Upper lobe of left lung (tissue), 6 donors: Measurements from ENCODE around the gene TMEM132D. TPM values are rescaled to one million over a fixed set of nuclear protein-coding genes. Genes with fewer than 3 reads are reported as not detected.

ENCODE experiments used
- ATAC-seq, 2 donors: fragments of 200-7000 bp; cut with Tn5 transposase; one replicate each; pipeline ENCODE4 v1.9.1; 2022; ENCODE audit warnings: mild to moderate bottlenecking in 2 of 2, moderate library complexity in 2 of 2; ENCODE audit not compliant: low FRiP score in 2 of 2
- DNase-seq, 2 donors: peaks; one replicate each; pipeline ENCODE4 v3.0.0-alpha.2; 2019 to 2020
- H3K27ac ChIP-seq, 4 donors: fragments of 200-600 bp; sonication (generic); one replicate each; pipeline ENCODE4 v1.5.1; 2016 to 2019
- H3K27me3 ChIP-seq, 4 donors: fragments of 200-600 bp; sonication (generic); one replicate each; pipeline ENCODE4 v1.5.1; 2017 to 2019
- H3K36me3 ChIP-seq, 4 donors: fragments of 200-600 bp; sonication (generic); one replicate each; pipeline ENCODE4 v1.5.1; 2016 to 2019
- H3K4me1 ChIP-seq, 4 donors: fragments of 200-600 bp; sonication (generic); one replicate each; pipeline ENCODE4 v1.5.1; 2018 to 2019
- H3K4me3 ChIP-seq, 4 donors: fragments of 200-600 bp; sonication (generic); one replicate each; pipeline ENCODE4 v1.5.1; 2017 to 2019; ENCODE audit warnings: mild to moderate bottlenecking in 2 of 4, moderate library complexity in 1 of 4
- H3K9me3 ChIP-seq, 4 donors: fragments of 200-600 bp; sonication (generic); one replicate each; pipeline ENCODE4 v1.5.1; 2018 to 2019
- EP300 ChIP-seq, 4 donors: sonication (generic); formaldehyde crosslinking; IDR thresholded peaks; one replicate each; pipeline ENCODE4 v1.5.1; 2017; ENCODE audit warnings: antibody characterized with exemption in 4 of 4, control low read depth in 2 of 4
- POLR2A ChIP-seq, 4 donors: fragments of 450-650 bp; IDR thresholded peaks; one replicate each; pipeline ENCODE4 v1.5.1; 2016 to 2017; ENCODE audit warnings: antibody characterized with exemption in 4 of 4, mild to moderate bottlenecking in 2 of 4
- POLR2AphosphoS5 ChIP-seq, 2 donors: sonication (generic); formaldehyde crosslinking; IDR thresholded peaks; one replicate each; pipeline ENCODE4 v1.5.1; 2017; ENCODE audit warnings: antibody characterized with exemption in 2 of 2
- WGBS, 2 donors: methylation state at CpG; one replicate each; pipeline ENCODE4 v1.1.5; 2017 to 2018; 5-methylcytosine and 5-hydroxymethylcytosine counted together
- total RNA-seq, 6 donors: library from RNA; depleted of rRNA in 4 of 6; stranded (reverse); fragments of >200 nt in 4 of 6; gene quantifications; one replicate each; pipeline versions ENCODE4 v1.1.0 to v1.2.1, GENCODE V29; 2016 to 2021
- TF ChIP-seq, protein P1 (sequence below), 6 experiments: fragments of 450-650 bp in 4 of 6; fragments of 200-600 bp in 2 of 6; sonication (generic) in 2 of 6; IDR thresholded peaks; one replicate each; pipeline ENCODE4 v1.5.1; 2016 to 2019; ENCODE audit warnings: antibody characterized with exemption in 6 of 6
- donor health status: DM: no; HTN: no; CAD: no; lungs with moderate emphysema.
- donor health status: DM: no; HTN: yes; CAD: no; lungs with severe emphysema.

TMEM132D gene
- total RNA-seq, 6 donors from 2014 or later: 0.30 to 1.0 (median 0.79) TPM; not detected in 1

DNA sequence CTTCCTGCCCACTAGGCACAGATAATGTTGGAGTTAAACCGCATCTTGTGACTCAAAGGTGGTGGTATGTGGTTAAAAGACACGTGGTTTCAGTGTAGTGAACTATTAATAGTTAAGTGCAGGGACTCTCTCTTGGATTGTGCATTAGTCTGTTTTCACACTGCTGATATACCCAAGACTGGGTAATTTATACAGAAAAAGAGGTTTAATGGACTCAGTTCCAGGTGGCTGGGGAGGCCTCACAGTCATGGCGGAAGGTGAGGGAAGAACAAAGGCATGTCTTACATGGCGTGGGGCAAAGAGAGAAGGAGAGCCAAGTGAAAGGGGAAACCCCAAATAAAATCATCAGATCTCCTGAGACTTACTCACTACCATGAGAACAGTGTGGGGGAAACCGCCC lies 688.3 kb downstream of the TMEM132D start:
- H3K4me3 ChIP-seq: no peak overlapping the region
- ATAC-seq: no peak
- DNase-seq: no peak
- TF ChIP-seq, protein P1, sequence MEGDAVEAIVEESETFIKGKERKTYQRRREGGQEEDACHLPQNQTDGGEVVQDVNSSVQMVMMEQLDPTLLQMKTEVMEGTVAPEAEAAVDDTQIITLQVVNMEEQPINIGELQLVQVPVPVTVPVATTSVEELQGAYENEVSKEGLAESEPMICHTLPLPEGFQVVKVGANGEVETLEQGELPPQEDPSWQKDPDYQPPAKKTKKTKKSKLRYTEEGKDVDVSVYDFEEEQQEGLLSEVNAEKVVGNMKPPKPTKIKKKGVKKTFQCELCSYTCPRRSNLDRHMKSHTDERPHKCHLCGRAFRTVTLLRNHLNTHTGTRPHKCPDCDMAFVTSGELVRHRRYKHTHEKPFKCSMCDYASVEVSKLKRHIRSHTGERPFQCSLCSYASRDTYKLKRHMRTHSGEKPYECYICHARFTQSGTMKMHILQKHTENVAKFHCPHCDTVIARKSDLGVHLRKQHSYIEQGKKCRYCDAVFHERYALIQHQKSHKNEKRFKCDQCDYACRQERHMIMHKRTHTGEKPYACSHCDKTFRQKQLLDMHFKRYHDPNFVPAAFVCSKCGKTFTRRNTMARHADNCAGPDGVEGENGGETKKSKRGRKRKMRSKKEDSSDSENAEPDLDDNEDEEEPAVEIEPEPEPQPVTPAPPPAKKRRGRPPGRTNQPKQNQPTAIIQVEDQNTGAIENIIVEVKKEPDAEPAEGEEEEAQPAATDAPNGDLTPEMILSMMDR (IDR thresholded peaks at IDR 0.05): no peak
- no peak for TF ChIP-seq POLR2A (IDR thresholded peaks at IDR 0.05)
- TF ChIP-seq POLR2AphosphoS5 (IDR thresholded peaks at IDR 0.05): no peak
- H3K27ac ChIP-seq: no peak overlapping the region
- no peaks in the 10 kb centered on the region for H3K4me1 ChIP-seq
- no peaks in the 10 kb centered on the region for H3K36me3 ChIP-seq
- no peaks in the 10 kb centered on the region for H3K27me3 ChIP-seq
- peaks cover 0 to 5% (median 0%) of the 10 kb centered on the region in 4 donors for H3K9me3 ChIP-seq
- 89% methylated on average over 5 of the region's 5 CpGs for WGBS, 2 donors

DNA sequence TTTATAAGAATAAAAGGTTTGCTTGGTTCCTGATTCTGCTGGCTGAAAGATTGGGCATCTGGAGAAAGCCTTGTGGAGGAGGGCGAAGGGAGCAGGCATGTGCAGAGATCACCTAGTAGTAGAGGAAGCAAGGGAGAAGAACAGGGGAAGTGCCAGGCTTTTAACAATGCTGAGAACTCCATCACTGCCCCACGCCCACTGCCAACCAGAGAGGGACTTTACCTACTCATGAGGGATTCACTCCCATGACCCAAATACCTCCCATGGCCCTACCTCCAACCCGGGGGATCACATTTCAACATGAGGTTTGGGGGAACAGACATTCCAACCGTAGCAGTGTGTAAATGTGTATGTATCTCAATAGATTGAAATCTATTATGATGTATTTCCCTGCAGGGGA lies 690.3 kb downstream of the TMEM132D start:
- WGBS, 2 donors: 75 to 82% methylated on average over 4 of the region's 4 CpGs
- Histone ChIP-seq H3K27ac (no peak overlapping the region), H3K4me3 (no peak overlapping the region), H3K36me3 (no peaks in the 10 kb centered on the region), H3K4me1 (no peaks in the 10 kb centered on the region), H3K9me3 (peaks cover 0 to 5% (median 0%) of the 10 kb centered on the region in 4 donors), H3K27me3 (no peaks in the 10 kb centered on the region)
- ATAC-seq (no peak), DNase-seq (no peak)
- TF ChIP-seq POLR2AphosphoS5 (IDR thresholded peaks at IDR 0.05): no peak
- TF ChIP-seq, protein P1 (IDR thresholded peaks at IDR 0.05): no peak
- TF ChIP-seq EP300 (IDR thresholded peaks at IDR 0.05): no peak
- TF ChIP-seq POLR2A (IDR thresholded peaks at IDR 0.05): no peak

DNA sequence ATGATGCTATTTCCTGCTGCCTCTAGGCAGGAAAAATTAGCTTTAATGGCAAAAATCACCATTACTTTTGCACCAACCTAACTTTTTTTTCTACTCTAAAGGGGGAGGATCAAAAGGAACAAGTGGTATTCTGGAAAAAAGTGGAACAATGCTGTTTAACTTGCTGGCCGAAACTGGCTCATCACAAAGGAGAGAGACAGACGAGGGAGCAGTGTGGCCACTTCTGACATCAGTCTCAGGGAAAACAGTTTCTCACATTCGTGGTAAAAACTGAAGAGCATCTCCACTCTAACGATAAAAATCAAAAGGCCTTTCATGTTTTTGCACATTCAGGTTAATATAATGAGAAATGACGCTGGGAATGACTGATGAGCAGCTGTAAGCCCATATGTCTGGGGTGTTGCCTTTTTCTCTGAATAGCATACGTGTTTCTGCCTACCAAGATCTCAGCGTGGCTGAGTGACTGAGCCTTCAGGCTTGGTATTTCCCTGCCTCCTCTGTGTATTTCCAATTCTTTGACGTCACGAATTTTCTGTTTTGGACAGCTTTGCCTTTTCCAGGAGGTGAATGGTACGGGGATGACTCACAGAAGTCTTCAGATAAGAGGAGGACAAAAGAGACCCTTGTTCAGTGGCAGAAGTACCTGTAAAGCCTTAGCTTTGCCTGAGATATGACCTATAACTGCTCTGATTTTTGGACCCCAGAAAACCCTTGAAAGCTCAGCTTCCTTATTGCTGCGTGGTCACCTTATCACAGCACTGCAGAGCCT lies 691.8 kb downstream of the TMEM132D start:
- WGBS, 2 donors: 62 to 63% methylated on average over 11 of the region's 11 CpGs
- Histone ChIP-seq H3K27ac (no peak overlapping the region), H3K9me3 (no peaks in the 10 kb centered on the region), H3K27me3 (no peaks in the 10 kb centered on the region), H3K36me3 (no peaks in the 10 kb centered on the region), H3K4me1 (no peaks in the 10 kb centered on the region), H3K4me3 (no peak overlapping the region)
- ATAC-seq (no peak), DNase-seq (no peak)
- TF ChIP-seq EP300 (IDR thresholded peaks at IDR 0.05): no peak
- TF ChIP-seq, protein P1 (IDR thresholded peaks at IDR 0.05): no peak
- TF ChIP-seq POLR2A (IDR thresholded peaks at IDR 0.05): no peak
- TF ChIP-seq POLR2AphosphoS5 (IDR thresholded peaks at IDR 0.05): no peak

DNA sequence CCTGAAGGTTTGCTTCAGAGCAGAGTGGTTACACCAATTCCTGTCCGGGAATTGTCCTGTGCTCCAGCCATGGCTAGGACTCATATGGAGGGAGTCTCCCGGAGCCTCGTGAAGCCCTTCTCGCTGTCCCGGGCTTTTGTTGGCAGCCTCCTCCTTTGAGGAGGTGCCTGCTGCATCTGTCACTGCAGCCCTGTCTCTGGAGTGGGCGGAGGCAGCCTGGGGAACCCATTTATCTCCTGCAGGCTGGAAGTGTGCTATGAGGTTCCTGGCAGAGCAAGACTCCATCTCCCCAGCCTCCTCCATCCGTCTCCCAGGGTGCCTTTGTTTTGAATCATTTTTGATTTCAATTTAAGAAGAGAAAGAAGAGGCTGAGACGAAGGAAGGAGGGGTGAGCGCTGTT lies 695.3 kb downstream of the TMEM132D start:
- no peaks in the 10 kb centered on the region for H3K4me1 ChIP-seq
- no peak overlapping the region for H3K4me3 ChIP-seq
- 65 to 69% methylated on average over 8 to 9 of the region's 9 CpGs for WGBS, 2 donors
- TF ChIP-seq POLR2A (IDR thresholded peaks at IDR 0.05) (no peak), EP300 (IDR thresholded peaks at IDR 0.05) (no peak), POLR2AphosphoS5 (IDR thresholded peaks at IDR 0.05) (no peak)
- TF ChIP-seq, protein P1 (IDR thresholded peaks at IDR 0.05): no peak
- ATAC-seq (no peak), DNase-seq (no peak)
- no peaks in the 10 kb centered on the region for H3K9me3 ChIP-seq
- no peak overlapping the region for H3K27ac ChIP-seq
- no peaks in the 10 kb centered on the region for H3K36me3 ChIP-seq
- H3K27me3 ChIP-seq: no peaks in the 10 kb centered on the region

DNA sequence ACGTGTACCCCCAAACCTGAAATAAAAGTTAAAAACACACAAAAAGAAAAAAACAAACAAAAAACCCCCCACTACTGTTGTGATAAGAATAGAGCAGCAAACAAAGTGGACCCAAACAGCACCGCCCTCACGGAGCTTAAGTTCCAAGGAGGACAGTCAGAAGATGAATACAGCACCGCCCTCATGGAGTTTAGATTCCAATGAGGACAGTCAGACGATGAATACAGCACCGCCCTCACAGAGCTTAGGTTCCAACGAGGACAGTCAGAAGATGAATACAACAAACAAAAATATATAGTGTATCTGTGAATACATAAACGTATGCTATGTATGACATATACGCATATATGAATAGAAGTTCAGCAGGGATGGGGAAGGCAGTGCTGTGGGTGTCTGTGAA lies 696.7 kb downstream of the TMEM132D start:
- no peak overlapping the region for H3K27ac ChIP-seq
- WGBS, 2 donors: 86 to 87% methylated on average over 9 of the region's 9 CpGs
- ATAC-seq (no peak), DNase-seq (no peak)
- H3K36me3 ChIP-seq: no peaks in the 10 kb centered on the region
- no peaks in the 10 kb centered on the region for H3K27me3 ChIP-seq
- H3K4me1 ChIP-seq: no peaks in the 10 kb centered on the region
- TF ChIP-seq, protein P1 (IDR thresholded peaks at IDR 0.05): no peak
- TF ChIP-seq EP300 (IDR thresholded peaks at IDR 0.05) (no peak), POLR2A (IDR thresholded peaks at IDR 0.05) (no peak), POLR2AphosphoS5 (IDR thresholded peaks at IDR 0.05) (no peak)
- no peak overlapping the region for H3K4me3 ChIP-seq
- no peaks in the 10 kb centered on the region for H3K9me3 ChIP-seq
